HG03439 (cell line): ENCODE measurements around the gene ZNF710.

Source experiments
- ATAC-seq: cut with Tn5 transposase; IDR thresholded peaks from one replicate; pipeline ENCODE4 v1.9.1; 2021; ENCODE audit warnings: mild to moderate bottlenecking, moderate library complexity; ENCODE audit not compliant: unreplicated experiment

ZNF710 gene

GRCh38 chr15:89991312-89991711 lies 9.8 kb upstream of the ZNF710 start:
- ATAC-seq: no peak

GRCh38 chr15:89993349-89993748 lies 7.8 kb upstream of the ZNF710 start:
- no peak for ATAC-seq

GRCh38 chr15:89997079-89997478 lies 4.0 kb upstream of the ZNF710 start:
- ATAC-seq: no peak

GRCh38 chr15:89998141-89998661 lies 2.9 kb upstream of the ZNF710 start:
- ATAC-seq: no peak

GRCh38 chr15:89998923-89999675 lies 2.0 kb upstream of the ZNF710 start:
- no peak for ATAC-seq

GRCh38 chr15:89999676-90000185 lies 1.4 kb upstream of the ZNF710 start:
- ATAC-seq: no peak

- ATAC-seq: no peak
Measured at GRCh38 chr15:90000186-90001001, 730 bp upstream of the ZNF710 start.

GRCh38 chr15:90001683-90002427 lies 731 bp downstream of the ZNF710 start:
- peak; percentile 45 for ATAC-seq

GRCh38 chr15:90002428-90002844 lies 1.3 kb downstream of the ZNF710 start:
- peak; percentile 27 for ATAC-seq

GRCh38 chr15:90003736-90004135 lies 2.6 kb downstream of the ZNF710 start:
- no peak for ATAC-seq

GRCh38 chr15:90004252-90004651 lies 3.1 kb downstream of the ZNF710 start:
- no peak for ATAC-seq

- no peak for ATAC-seq
Measured at GRCh38 chr15:90004671-90005070, 3.5 kb downstream of the ZNF710 start.

GRCh38 chr15:90006217-90007075 lies 5.3 kb downstream of the ZNF710 start:
- ATAC-seq: no peak

- ATAC-seq: no peak
Measured at GRCh38 chr15:90007076-90007460, 5.9 kb downstream of the ZNF710 start.

GRCh38 chr15:90008607-90009006 lies 7.5 kb downstream of the ZNF710 start:
- no peak for ATAC-seq

GRCh38 chr15:90009301-90010022 lies 8.3 kb downstream of the ZNF710 start:
- ATAC-seq: no peak

- no peak for ATAC-seq
Measured at GRCh38 chr15:90011705-90012104, 10.6 kb downstream of the ZNF710 start.

- ATAC-seq: no peak
Measured at GRCh38 chr15:90013503-90013937, 12.4 kb downstream of the ZNF710 start.

GRCh38 chr15:90015294-90015693 lies 14.2 kb downstream of the ZNF710 start:
- no peak for ATAC-seq
